HG03175 (cell line): ENCODE measurements around the gene CABLES1.
"Not testable (repeated sequence)": the region's sequence is repeated elsewhere in the genome, so short reads cannot be mapped to it uniquely, and the experiment has no call there.

ENCODE experiments used
- ATAC-seq: cut with Tn5 transposase; IDR thresholded peaks from one replicate; pipeline ENCODE4 v1.9.1; 2021; ENCODE audit warnings: mild to moderate bottlenecking, moderate library complexity; ENCODE audit not compliant: unreplicated experiment

Gene CABLES1

GRCh38 chr18:23281626-23282436 lies 146.5 kb downstream of the CABLES1 start:
- no peak for ATAC-seq

- no peak for ATAC-seq
These were observed 147.1 kb downstream of the CABLES1 start for GRCh38 chr18:23282437-23282781.

- peak; percentile 87 for ATAC-seq
These were observed 148.7 kb downstream of the CABLES1 start for GRCh38 chr18:23283916-23284430.

- ATAC-seq, result no peak
These were observed 149.3 kb downstream of the CABLES1 start for GRCh38 chr18:23284629-23285028.

DNA sequence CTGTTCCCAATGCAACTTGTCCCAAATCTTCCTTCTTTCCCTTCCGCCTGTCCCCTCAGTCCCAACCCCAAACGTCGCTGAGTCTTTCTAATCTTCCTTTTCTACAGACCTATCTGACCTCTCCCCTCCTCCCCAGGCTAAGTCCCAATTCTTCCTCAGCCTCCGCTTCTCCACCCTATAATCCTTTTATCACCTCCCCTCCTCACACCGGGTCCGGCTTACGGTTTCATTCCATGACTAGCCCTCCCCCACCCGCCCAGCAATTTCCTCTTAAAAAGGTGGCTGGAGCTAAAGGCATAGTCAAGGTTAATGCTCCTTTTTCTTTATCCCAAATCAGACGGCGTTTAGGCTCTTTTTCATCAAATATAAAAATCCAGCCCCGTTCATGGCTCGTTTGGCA lies 150.3 kb downstream of the CABLES1 start:
- not testable (repeated sequence) for ATAC-seq

DNA sequence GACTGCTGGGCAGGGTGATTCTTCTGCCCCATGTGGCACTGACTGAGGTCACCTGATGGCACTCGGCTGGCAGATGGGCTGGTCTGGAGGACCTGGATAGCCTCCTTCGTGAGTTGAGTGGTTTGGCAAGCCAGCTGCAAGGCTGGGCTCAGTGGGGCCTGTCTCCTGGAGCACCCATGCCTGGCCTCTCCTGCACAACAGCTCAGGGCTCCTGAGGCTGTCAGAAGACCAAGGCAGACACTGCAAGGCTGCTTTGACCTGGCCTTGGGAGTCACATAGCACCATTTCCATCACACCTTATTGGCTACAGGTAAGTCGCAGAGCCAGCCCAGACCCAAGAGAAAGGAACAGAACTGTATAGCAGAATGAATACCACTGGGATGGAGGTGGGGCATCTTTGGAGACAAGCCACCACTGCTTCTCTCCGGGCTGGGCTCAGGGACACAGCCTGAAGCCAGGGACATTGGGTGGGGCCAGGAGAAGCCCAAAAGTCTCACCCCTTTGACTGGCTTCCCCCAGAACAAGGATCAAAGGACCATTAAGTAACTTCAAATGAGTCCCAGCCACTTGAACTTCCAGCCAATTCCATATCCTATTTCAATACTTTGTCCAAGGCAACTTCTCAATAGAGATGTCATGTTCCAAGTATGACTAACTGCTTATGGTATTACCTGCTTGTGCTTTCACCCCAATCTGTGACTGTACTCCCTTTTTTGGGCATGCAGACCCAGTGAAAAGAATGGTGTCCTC lies 156.3 kb downstream of the CABLES1 start:
- ATAC-seq, result no peak

DNA sequence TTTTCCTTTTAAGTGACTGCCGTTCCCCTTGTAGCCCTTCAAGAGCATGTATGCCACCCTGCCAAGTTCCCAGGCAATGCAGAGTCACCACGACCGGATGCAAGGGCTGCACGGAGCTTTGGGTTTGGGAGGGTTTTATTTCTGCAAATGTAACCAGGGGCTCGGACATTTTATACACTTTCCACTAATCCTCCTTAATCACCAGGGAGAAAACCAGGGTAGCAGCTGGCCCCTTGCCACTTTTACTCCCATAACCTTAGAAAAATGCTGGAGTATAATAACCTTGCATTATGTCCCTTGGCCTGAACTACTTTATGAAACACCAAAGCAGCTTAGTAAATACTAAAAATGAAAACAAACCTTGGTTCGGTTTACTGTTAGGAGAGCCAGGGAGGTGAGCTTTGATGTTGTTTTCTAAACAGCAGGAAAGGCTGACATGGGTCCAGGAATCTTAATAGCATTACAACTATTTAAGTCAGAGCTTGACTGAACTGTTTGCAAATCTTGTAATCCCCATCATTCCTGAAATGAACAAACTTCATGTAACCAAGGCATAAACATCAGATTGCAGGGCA lies 165.0 kb downstream of the CABLES1 start:
- no peak for ATAC-seq

DNA sequence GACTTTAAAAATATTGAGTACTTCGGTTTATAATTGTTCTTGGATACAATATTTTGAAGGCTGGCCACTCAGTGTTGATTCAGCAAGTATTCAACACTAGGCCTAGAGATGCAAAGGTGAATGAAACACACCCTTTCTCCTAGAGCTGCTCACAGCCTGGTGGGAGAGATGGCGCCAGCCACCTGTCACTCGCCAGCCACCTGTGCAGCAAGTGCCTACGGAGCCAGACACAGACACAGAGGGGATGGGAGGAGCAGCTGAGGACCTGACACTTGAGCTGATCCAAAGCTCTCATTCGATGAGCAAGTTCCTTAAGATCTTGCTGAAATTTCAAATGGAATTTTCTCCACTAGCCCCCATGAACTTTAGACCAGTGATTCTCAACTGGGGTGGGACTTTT lies 166.7 kb downstream of the CABLES1 start:
- ATAC-seq, result no peak

DNA sequence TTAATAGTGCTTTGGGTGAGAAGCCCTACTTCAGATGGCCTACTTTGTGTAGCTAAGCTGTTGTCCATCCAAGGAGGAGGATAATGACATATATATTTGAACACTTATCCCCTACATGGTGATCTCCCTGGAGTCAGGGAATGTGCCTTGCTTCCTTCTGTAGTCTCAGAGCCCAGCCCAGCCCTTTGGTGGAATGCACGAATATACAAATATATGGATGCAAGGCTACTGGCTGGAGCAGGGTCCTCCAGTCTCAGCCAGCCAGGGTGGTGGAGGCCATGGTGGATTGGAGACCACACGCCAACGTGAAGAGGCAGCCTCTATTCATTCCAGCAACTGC lies 167.2 kb downstream of the CABLES1 start:
- no peak for ATAC-seq

DNA sequence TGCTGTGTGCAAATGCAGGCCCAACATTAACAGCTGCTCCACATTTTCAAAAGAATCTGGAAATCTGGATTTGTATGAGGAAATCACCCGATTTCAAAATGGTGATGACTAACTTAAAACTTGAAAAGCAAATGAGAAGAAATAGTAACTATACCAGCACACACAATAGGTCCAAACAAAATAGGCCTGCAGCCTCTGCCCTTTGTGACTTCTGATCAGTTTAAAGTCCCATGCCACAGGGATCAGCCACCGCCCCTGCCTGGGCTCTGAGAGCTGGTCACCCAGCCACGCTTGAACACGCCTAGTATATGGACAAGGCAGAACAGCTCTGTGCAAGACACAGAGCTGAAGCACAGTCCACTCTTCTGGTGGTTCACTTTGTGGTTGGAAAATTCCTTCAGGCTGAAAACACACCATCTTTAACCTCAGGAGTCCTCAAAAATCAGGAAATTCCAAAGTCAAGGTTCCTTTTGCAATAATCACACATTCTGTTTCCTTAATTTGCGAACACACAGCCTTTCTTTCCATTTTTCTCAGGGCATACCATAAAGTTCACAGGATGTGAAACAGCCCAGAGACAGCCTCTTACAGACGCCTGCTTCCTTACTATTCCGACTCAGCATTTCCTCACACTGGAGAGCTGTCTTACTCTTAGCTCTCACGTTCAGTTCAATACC lies 167.7 kb downstream of the CABLES1 start:
- no peak for ATAC-seq

DNA sequence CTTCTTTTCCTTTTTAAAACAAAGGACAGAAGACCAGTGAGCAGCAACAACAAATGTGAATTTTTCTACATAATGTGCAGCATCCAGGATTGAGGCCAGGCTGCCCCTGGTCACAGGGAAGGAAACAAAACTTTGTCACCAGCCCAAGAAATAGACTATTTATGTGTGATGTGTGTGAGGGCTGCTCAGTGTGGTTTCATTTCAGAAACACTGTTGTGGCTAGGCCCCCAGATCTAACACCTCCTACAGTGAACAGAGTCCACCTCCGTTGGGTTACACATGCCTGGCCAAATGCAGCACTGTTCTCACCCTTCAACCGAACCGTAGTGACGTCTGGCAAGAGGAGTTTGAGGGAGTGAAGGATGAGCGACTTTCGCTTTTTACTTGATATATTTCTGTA lies 171.5 kb downstream of the CABLES1 start:
- ATAC-seq, result peak; percentile 96

DNA sequence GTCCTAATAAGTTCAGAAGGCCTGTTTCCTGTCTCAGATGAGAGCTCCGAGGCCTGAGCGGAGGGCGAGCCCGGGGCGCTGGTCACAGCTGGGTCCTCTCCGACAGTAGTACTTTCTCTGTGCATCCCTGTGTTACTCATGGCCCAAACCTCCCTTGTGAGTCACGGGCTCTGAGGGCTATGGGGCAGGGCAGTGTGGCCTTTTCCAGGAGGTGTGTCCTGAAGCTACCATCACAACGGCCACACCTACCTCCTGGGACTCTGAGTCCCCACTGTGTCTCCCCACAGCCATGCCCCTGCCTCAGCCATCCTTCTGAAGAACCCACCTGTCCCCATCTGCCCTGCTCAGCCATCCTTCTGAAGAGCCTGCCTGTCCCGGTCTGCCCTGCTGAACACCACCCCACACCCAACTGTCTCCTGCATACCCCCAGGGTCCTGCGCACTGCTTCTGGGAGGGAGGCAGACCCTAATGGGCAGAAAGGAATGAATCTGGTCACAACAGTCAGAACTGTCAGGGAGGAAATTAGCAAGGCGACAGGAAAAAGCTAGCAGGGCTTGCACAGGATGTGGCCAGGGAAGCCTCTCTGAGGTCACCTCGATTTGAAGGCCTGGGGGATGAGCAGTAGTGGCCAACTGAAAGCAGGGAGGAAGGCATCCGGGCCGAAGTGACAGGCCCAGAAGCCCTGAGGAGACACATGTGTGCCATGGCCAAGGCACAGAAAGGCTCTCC lies 172.4 kb downstream of the CABLES1 start:
- ATAC-seq, result peak; percentile 33
